MM.1S (cell line): ENCODE data around the gene MINDY4.

Experiments used
- CTCF ChIP-seq: fragments of 300-600 bp; sonication (generic); IDR thresholded peaks from 2 replicates; pipeline ENCODE4 v1.5.1; 2016; ENCODE audit warnings: antibody characterized with exemption, low read length, mixed read lengths
- EZH2phosphoT487 ChIP-seq: fragments of 300-600 bp; sonication (generic); IDR thresholded peaks from 2 replicates; pipeline ENCODE4 v1.6.1; 2018; ENCODE audit warnings: antibody characterized with exemption, low read length

DNA sequence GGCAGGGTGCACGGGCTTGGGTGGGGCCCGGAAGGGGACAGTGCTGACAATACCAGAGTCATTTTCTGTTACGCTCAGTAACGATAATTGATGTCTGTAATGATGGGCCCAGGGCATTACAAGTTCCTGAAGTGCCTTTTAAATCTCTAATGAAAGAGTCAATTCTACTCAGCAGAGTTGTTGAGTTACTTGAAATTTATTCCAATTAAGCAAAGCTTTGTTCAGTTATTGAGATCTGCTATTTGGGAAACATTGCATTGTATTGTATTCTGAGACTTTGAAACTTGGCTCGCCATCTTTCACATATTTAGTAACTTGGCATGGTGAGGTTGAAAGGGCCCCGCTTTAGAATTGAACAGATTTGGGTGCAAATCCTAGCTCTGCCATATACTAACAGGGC, 34.7 kb downstream of the MINDY4 start:
- TF ChIP-seq CTCF = no peak
- no peak for TF ChIP-seq EZH2phosphoT487
